AG04449 (cell line): ENCODE results near the gene CTDSPL.

Source experiments
- CTCF ChIA-PET: fragments of 350-600 bp; formaldehyde crosslinking; extraction: SDS; loops from one replicate; lab custom pipeline; 2021; ENCODE audit warnings: antibody characterized with exemption; lab: Yijun Ruan, JAX
- POLR2A ChIA-PET: fragments of 400-600, 350-600 bp; formaldehyde crosslinking; extraction: SDS; loops from one replicate; lab custom pipeline; 2020; ENCODE audit warnings: antibody characterized with exemption, inconsistent platforms; lab: Yijun Ruan, JAX
- DNase-seq: peaks from one replicate; pipeline ENCODE4 v3.0.0-alpha.2; 2010; ENCODE audit warnings: low read depth, low spot score
- H3K4me3 ChIP-seq: 2 replicates; pipeline ENCODE4 v1.5.1; 2011; ENCODE audit warnings: low read depth, mild to moderate bottlenecking, control low read depth, low read length
- CTCF ChIP-seq: IDR thresholded peaks from one replicate; pipeline ENCODE4 v1.5.1; 2011; ENCODE audit warnings: mild to moderate bottlenecking, moderate library complexity, low read length, control low read depth, inconsistent platforms; ENCODE audit not compliant: insufficient read depth; ENCODE audit errors: missing control alignments

The CTDSPL gene

GRCh38 chr3:37826502-37826901 is 35.2 kb upstream of the CTDSPL start:
- ChIA-PET CTCF (interaction anchor here (1.7 to 2.4 kb wide), 2 partner anchors 12 to 28 kb away, joined by 4 to 15 read pairs; no protein-coding TSS in a partner anchor), POLR2A (interaction anchor here (0.8 kb wide), 1 partner anchor 39 kb away, joined by 3 read pairs; no protein-coding TSS in a partner anchor)

GRCh38 chr3:37826933-37827332 is 34.7 kb upstream of the CTDSPL start:
- CTCF ChIA-PET: interaction anchor here (1.7 to 2.4 kb wide), 2 partner anchors 13 to 28 kb away, joined by 4 to 15 read pairs; no protein-coding TSS in a partner anchor
- H3K4me3 ChIP-seq: no peak overlapping the region

More at GRCh38 chr3:37826502-37826901, 35.2 kb upstream of the CTDSPL start:
- no peak for DNase-seq
- TF ChIP-seq CTCF: no peak
- H3K4me3 ChIP-seq: no peak overlapping the region

DNA sequence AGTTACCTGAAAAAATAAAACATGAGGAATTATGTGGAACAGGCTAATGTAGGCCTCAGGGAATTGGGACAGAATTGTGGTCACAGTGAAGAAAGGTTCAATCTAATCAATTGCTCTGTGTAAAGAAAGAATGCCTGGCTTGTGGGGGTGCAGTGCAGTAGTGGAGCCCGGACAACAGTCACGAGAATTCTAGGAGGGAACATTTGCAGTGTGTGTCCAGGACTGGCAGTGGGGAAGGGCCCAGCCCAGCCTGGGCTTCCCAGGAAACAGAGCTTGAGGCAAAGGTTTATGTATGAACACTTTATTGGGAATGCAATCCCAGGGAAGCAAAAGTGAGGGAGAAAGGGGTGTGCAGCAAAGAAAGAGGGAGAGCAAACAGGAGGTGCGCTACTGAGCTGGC is 29.2 kb upstream of the CTDSPL start:
- no peak for TF ChIP-seq CTCF
- CTCF ChIA-PET: interaction anchor here (0.7 to 3.5 kb wide), 4 partner anchors 19 to 142 kb away, joined by 3 to 12 read pairs (median 6); no protein-coding TSS in a partner anchor
- no peak for DNase-seq

More at GRCh38 chr3:37826933-37827332, 34.7 kb upstream of the CTDSPL start:
- DNase-seq: no peak
- no peak for TF ChIP-seq CTCF
- POLR2A ChIA-PET: no interaction called here

GRCh38 chr3:37833302-37834186 is 28.1 kb upstream of the CTDSPL start:
- ChIA-PET POLR2A (no interaction called here), CTCF (interaction anchor here (0.7 to 3.5 kb wide), 5 partner anchors 13 to 141 kb away, joined by 3 to 12 read pairs (median 6); no protein-coding TSS in a partner anchor)
- TF ChIP-seq CTCF: no peak
- DNase-seq: no peak
- H3K4me3 ChIP-seq: no peak overlapping the region

More for the DNA sequence above, 29.2 kb upstream of the CTDSPL start:
- H3K4me3 ChIP-seq: no peak overlapping the region
- POLR2A ChIA-PET: no interaction called here

GRCh38 chr3:37836589-37836988 is 25.1 kb upstream of the CTDSPL start:
- no peak for DNase-seq
- TF ChIP-seq CTCF: no peak
- POLR2A ChIA-PET: no interaction called here
- CTCF ChIA-PET: interaction anchor here (1.6 kb wide), 1 partner anchor 20 kb away, joined by 4 read pairs; no protein-coding TSS in a partner anchor
- H3K4me3 ChIP-seq: no peak overlapping the region

DNA sequence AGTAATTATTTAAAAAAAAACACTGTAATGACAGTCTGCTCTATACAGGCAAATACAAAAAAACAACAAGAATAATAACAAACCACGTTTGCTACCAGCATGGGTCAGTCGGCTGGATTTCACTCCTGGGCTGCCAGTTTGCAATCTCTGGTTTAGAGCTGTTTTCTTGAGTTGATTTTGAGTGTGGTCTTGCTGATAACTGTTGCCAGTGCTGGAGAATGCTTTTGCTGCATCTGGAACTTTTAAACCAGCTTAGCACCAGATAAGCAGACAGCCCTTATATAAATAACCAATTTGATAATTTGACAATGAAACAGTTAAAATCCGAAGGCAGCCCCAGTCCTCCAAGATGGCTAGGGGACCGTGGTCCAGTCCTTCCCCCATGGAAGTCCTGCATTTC is 14.0 kb upstream of the CTDSPL start:
- no peak overlapping the region for H3K4me3 ChIP-seq
- no peak for TF ChIP-seq CTCF
- no peak for DNase-seq
- ChIA-PET POLR2A (no interaction called here), CTCF (interaction anchor here (0.6 to 1.5 kb wide), 5 partner anchors 9 to 128 kb away, joined by 3 to 5 read pairs (median 4); no protein-coding TSS in a partner anchor)
